Medulla oblongata (tissue), 1 donor: ENCODE data around the gene BAG5.
"Not testable (repeated sequence)": the region's sequence is repeated elsewhere in the genome, so short reads cannot be mapped to it uniquely, and the experiment has no call there.

Experiments used
- DNase-seq: peaks from one replicate; pipeline ENCODE4 v3.0.0-alpha.2; 2015; ENCODE audit errors: extremely low spot score

BAG5 gene

DNA sequence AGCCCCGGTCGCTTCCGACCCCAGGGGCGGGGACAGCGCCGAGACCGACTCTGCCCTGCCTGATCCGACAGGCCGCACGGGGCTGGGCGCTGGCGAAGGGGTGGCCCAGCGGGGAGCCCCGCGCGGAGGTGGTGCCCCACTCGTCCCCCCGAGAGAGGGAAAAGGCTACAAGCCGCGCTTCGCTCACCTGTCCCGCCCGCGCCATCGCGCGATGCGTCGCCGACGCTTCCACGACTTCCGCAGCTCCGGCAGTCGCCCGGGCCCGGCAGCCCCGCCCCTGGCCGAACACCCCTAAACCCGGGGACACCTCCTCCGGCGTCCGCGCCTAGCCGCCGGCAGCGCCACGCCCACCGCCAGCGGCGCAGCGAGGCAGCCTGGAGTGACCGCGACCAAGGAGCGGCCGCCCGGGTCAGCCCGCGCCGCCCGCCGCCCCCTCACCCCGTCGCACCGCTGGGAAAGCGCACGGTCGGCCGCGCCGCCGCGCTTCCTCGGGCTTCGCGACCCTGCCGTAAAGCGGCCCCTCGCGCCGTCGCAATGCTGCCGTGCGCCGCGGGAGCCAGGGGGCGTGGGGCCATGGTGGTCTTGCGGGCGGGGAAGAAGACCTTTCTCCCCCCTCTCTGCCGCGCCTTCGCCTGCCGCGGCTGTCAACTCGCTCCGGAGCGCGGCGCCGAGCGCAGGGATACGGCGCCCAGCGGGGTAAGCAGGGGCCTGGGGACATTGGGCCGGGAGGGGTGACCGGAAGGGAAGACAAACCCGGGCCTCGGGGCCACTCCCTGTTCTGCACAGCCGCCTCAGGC is at the start of gene BAG5, which contains the start of gene COA8:
TSS of gene BAG5 (minus strand) at position 229 of the 797 bp plus-strand sequence. CDS start 1,493 bp downstream, outside the sequence.
TSS of gene COA8 (plus strand) at position 532 of the 797 bp plus-strand sequence. CDS start at position 574, 42 bp downstream.
- DNase-seq = peak; percentile 79

DNA sequence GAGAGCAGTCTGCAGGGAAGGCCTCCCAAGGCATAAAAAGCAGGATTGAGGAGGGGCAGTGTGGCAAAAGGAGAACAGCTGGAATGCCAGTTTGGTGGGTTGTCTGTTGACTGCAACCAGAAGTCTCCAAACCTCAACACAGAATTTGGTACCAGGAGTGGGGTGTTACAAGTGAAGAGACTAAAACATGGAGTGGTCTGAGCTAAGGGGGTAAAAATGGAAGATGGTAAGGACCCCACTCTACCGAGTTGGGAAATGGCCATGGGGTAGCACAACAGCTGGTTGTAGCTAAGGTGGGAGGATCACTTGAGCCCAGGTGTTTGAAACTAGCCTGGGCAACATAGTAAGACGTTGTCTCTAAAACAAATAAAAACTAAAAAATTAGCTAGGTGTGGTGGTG is 48.8 kb upstream of the BAG5 start:
- no peak for DNase-seq

DNA sequence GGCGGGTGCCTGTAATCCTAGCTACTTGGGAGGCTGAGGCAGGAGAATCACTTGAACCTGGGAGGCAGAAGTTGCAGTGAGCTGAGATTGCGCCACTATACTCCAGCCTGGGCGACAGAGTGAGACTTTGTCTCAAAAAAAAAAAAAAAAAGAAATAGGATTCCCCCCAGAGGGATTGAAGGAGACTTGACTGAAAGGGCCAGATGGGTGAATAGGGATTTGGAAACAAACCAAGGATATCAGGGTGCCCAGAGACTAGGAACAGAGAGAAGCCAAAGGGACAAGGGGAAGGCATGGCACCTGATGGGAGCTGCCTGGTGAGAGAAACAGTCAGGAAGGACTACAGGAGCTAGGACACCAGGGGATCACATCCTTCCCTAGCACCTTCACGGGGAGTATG is 46.6 kb upstream of the BAG5 start:
- DNase-seq = not testable (repeated sequence)

DNA sequence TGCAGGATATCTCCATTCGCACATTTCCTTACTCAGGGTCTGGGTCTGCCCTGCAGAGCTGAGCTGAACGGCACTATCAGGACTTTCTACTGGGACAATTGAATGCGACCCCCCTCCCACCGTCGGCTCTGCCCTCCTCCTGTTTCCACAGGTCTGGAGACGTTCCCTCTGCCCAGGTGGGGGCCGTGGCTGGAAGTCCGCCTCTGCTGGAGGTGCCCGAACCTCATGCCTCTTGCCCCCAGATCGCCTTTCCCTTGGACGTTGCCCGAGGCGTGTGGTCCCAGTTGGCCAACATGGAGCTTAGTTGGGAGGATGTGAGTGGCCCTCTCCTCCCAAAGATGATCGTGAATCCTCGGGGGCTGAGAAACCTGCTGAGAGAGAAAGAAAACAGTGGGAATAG is 45.4 kb upstream of the BAG5 start:
- DNase-seq = no peak

DNA sequence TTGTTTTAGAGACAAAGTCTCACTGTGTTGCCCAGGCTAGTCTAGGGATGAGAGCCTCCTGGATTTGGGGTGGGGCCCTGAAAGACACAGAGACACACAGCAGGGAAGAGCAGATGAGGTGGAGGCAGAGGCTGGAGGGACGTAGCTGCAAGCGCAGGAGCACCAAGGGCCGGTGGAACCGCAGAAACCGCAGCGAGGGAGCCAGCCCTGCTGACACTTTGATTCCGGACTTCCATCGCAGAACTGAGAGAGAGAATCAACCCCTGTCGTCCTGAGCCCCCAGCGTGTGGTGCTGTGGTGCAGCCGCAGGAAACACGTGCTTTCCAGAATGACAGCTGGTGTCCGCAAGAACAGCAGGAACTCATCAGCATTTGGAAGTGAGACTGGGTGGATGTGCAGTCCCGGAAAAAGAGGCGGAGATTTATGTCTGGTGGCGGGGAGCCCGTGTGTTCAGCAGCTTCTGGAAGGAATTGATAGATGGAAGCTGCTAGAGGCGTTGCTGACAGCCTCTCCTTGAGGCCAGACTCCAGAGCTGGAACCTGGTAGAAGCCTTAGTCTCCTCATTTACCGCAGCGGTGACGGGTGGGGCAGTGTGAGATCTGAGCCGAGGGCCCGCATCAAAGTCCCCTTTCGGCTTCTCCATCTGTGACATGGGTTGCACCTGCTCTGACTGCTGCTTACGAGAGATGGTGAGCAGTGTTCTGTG is 44.7 kb upstream of the BAG5 start:
- peak; percentile 91 for DNase-seq

GRCh38 chr14:103604620-103605019 is 42.2 kb upstream of the BAG5 start:
- no peak for DNase-seq

GRCh38 chr14:103600503-103600902 is 38.0 kb upstream of the BAG5 start:
- DNase-seq = no peak

DNA sequence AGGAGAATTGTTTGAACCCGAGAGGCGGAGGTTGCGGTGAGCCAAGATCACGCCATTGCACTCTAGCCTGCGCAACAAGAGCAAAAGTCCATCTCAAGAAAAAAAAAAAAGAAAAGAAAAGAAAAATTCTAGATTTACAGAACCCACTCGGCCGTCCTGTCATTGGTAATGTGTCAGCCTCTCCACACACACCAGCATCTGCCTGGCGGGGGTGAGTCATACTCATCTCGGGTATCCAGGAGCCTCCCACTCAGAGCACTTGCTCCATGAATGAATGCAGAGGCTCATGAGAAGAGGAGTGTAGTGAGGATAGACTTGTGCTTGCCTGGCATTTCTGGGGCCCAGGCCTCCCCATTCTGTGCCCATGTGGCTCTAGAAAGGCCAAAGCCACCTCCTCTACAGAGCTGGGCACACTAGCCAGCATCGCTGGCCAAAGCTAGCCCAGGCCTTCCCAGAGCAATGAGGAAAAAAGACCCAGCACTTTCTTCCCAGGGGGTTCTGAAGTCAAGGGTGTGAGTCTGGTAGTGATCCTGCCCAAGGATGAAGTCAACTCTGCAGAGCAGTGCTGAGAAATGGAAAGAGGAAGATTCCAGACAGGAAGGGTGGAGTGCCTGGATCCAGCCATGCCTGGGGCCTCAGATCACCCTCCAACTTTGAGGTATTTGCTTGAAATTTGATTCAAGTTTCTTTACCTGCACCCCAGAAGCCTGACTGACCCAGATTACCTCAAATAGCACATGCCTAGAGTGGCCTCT is 35.3 kb upstream of the BAG5 start:
- no peak for DNase-seq

DNA sequence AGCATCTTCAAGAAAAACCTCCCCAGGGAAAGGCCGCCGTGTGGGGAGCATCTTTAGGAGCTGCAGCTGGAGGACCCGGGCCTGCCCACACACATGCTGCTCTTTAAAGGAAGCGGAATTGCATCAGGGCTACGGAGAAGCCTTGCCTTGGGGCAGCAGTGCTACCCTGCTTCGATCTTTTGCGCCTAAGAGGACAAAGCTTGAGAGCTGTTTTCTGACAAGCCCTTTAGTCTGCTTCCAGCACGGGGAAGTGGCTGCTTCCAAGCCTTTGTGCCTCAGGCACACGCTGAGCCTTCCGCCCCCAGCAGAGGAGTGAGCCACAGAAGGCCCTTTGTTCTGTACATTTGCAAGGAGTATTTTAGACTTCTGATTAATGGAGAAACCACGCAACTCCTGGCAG is 31.8 kb upstream of the BAG5 start:
- peak; percentile 90 for DNase-seq

- DNase-seq = peak; percentile 70
Measured at GRCh38 chr14:103593577-103593976, 31.1 kb upstream of the BAG5 start.

- DNase-seq = no peak
Measured at GRCh38 chr14:103584326-103584915, 22.0 kb upstream of the BAG5 start.

GRCh38 chr14:103581954-103582703 is 19.7 kb upstream of the BAG5 start:
- no peak for DNase-seq

- no peak for DNase-seq
Measured at GRCh38 chr14:103581206-103581605, 18.7 kb upstream of the BAG5 start.

DNA sequence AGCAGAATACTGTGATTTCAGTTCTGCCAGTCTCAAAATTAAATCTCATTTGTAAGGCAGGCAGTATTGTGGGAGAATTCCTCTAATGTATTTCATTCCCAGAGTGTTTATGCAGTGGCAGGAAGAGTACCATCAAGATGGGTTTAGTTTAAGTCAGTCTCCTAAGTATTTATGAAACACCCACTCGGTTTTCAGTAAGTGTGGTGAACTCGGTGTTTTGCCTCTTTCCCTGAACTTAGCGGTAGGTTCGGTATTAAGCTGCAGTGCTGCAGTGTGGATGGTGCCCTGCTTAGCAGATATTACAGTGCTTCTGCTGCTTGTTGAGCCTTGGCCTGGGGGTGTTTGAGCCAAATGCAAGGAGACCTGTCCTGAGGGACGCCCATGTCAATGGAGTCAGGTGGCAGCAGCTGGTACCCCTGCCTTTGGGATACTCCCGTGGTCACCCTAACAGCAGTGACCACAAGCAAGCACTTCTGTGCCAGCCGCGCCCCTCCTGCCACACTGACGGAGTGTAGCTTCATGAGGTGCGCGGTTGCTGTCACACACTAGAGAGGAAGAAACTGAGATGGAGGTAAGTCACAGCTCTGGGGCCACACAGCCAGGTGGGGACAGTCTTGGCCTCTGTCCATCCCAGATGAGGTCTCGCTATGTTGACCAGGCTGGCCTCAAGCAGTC is 16.1 kb upstream of the BAG5 start:
- no peak for DNase-seq

DNA sequence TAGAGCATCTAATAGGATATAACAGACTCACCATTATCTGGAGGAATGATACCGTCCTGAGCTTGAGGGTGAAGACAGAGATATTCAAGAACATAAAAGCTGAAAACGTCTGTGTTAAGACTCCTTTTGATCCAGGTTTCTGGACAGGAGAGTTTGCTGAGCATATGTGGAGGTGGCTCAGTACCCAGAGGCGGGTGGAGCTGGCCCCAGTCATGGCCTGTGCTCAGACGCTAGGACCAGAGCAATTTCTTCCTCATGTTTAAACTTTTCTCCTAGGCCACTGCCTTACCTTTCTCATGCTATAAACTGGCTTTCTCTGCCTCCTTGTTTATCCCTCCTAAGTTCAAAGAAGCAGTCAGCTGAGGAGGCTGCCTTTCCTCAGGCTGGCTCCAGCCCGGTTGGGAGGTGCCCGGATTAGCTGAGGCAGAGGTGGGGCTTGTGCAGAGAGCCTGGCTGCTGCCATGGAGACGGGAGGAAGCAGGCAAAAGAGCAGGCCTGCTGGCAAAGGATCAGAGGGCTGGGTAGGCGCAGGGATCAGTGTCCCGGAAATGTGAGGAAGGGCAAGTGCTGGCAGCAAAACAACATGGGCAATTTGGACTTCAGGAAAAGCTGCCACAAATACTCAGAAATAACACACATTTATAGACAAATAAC is 14.0 kb upstream of the BAG5 start:
- peak; percentile 81 for DNase-seq

DNA sequence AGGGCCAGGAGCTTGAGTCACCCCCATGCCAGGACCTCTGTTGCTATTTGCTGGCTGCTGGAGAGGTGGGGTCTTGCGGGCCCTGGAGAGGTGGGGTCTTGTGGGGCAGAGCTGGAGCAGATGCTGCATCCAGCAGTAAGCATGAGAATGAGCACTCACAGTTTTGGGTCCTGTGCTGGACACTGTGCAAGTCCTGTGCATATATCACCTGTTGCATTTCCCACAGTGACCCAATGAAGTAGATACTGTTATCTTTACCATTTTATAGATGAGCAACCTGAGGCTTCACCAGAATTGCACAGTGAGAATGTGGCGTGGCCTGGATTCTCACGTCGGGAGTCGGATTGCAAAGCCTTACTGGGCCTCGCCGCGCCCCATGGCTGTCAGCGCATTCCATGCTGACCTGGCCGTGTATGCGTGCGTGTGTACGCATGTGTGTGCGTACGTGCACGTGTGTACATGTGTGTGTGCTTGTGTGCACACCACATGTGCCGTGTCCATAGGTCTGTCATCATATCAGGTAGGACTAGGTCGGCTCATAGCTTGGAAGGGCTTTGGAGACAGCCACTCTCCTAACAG is 12.3 kb upstream of the BAG5 start:
- DNase-seq = no peak

DNA sequence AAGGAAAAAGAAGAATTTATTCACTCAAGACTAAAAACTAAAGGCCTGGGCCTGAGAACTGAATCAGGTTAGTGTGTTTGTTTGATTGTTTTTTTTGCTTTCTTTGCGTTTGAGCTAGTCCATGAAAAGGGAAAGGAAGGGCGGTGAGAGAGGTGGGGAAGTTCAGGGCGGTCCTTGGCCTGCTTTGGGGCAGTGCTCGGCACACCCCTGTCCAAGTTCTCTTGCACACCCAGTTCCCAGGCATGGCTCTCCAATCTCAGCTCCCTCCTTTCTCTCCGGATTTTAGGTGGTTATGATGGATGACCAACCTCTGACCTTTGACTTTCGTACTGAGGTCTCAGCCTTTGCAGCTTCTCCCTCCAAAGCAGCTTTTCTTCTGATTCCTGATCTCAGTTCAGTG is 11.6 kb upstream of the BAG5 start:
- DNase-seq = no peak

DNA sequence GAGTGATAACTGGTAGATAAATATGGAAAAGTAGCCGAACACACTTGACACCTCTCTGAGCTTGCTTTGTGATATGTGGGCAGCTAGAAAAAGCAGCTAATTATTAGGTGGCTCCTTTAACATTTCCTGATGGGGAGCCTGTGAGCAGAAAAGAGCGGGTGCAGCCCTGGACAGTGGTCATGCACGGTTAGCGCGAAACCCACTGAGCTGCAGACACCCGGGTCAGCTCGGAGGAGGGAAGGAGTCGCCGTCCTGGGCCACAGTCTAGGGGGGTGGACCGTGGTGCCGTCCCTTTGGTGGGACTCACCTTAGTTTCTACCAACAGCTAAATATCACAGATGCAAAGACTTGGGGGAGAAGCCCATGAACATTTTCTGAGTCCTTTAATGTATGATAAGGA is 7.0 kb upstream of the BAG5 start:
- no peak for DNase-seq

GRCh38 chr14:103568952-103569351 is 6.5 kb upstream of the BAG5 start:
- no peak for DNase-seq
